ENCODE data around the gene EIF5A.

GRCh38 chr17:7347630-7348477, 40.4 kb downstream of the EIF5A start:
- TF ChIP-seq ZBTB7A (IDR thresholded peaks at IDR 0.05; ENCODE audit: low read depth): no peak
- no peak for TF ChIP-seq YY1 (IDR thresholded peaks at IDR 0.05; ENCODE audit: low read depth)
- TF ChIP-seq MAX (IDR thresholded peaks at IDR 0.05): no peak
- TF ChIP-seq TAF1 (IDR thresholded peaks at IDR 0.05; ENCODE audit: low read depth): no peak
- TF ChIP-seq EP300 (IDR thresholded peaks at IDR 0.05; ENCODE audit: borderline replicate concordance): no peak
- TF ChIP-seq CEBPB (IDR thresholded peaks at IDR 0.05): no peak
- no peak for TF ChIP-seq REST (IDR thresholded peaks at IDR 0.05; ENCODE audit: low read depth)
- TF ChIP-seq CREB1 (IDR thresholded peaks at IDR 0.05; ENCODE audit: low read depth): no peak
- no peak for TF ChIP-seq RAD21 (IDR thresholded peaks at IDR 0.05; ENCODE audit: low read depth)
- TF ChIP-seq NFIC (IDR thresholded peaks at IDR 0.05): no peak
